ENCODE measurements around the gene PDGFRB. TPM values are rescaled to one million over a fixed set of nuclear protein-coding genes. Genes with fewer than 3 reads are reported as not detected.

The PDGFRB gene
- total RNA-seq, 1 donor, result 531 TPM

- H2AFZ ChIP-seq (ENCODE audit: low read length), result no peak overlapping the region
- no peak for TF ChIP-seq CTCF (IDR thresholded peaks at IDR 0.05; ENCODE audit: extremely low read depth, low read depth, low read length)
- no peak overlapping the region for H3K27ac ChIP-seq (ENCODE audit: low read depth, low read length)
- H3K4me1 ChIP-seq (ENCODE audit: insufficient read depth, low read length), result peaks cover 7% of the 10 kb centered on the region
- H3K4me2 ChIP-seq (ENCODE audit: insufficient read depth, low read length), result no peak overlapping the region
- no peaks in the 10 kb centered on the region for H3K79me2 ChIP-seq (ENCODE audit: insufficient read depth, low read length)
- H3K9me3 ChIP-seq (ENCODE audit: low read depth, low read length), result no peaks in the 10 kb centered on the region
- peaks cover 30% of the 10 kb centered on the region for H3K27me3 ChIP-seq (ENCODE audit: insufficient read depth, low read length)
- H3K4me3 ChIP-seq (ENCODE audit: insufficient read depth, low read length), result no peak overlapping the region
- no peaks in the 10 kb centered on the region for H4K20me1 ChIP-seq (ENCODE audit: insufficient read depth, low read length)
- no peak for DNase-seq (ENCODE audit: insufficient read length, low spot score, missing footprints)
- no peaks in the 10 kb centered on the region for H3K36me3 ChIP-seq (ENCODE audit: insufficient read depth, low read length)
Measured at GRCh38 chr5:150184990-150185912, 29.6 kb upstream of the PDGFRB start.

- H3K4me3 ChIP-seq (ENCODE audit: insufficient read depth, low read length), result no peak overlapping the region
- peaks cover 7% of the 10 kb centered on the region for H3K4me1 ChIP-seq (ENCODE audit: insufficient read depth, low read length)
- H4K20me1 ChIP-seq (ENCODE audit: insufficient read depth, low read length), result no peaks in the 10 kb centered on the region
- TF ChIP-seq CTCF (IDR thresholded peaks at IDR 0.05; ENCODE audit: extremely low read depth, low read depth, low read length), result no peak
- no peaks in the 10 kb centered on the region for H3K36me3 ChIP-seq (ENCODE audit: insufficient read depth, low read length)
- H2AFZ ChIP-seq (ENCODE audit: low read length), result no peak overlapping the region
- DNase-seq (ENCODE audit: insufficient read length, low spot score, missing footprints), result no peak
- H3K27me3 ChIP-seq (ENCODE audit: insufficient read depth, low read length), result peaks cover 17% of the 10 kb centered on the region
- no peak overlapping the region for H3K27ac ChIP-seq (ENCODE audit: low read depth, low read length)
- no peaks in the 10 kb centered on the region for H3K9me3 ChIP-seq (ENCODE audit: low read depth, low read length)
- no peak overlapping the region for H3K4me2 ChIP-seq (ENCODE audit: insufficient read depth, low read length)
- no peaks in the 10 kb centered on the region for H3K79me2 ChIP-seq (ENCODE audit: insufficient read depth, low read length)
Measured at GRCh38 chr5:150184006-150184405, 28.4 kb upstream of the PDGFRB start.

- H3K4me2 ChIP-seq (ENCODE audit: insufficient read depth, low read length), result no peak overlapping the region
- no peak overlapping the region for H3K4me3 ChIP-seq (ENCODE audit: insufficient read depth, low read length)
- no peaks in the 10 kb centered on the region for H4K20me1 ChIP-seq (ENCODE audit: insufficient read depth, low read length)
- H3K9me3 ChIP-seq (ENCODE audit: low read depth, low read length), result no peaks in the 10 kb centered on the region
- no peak overlapping the region for H2AFZ ChIP-seq (ENCODE audit: low read length)
- peaks cover 7% of the 10 kb centered on the region for H3K4me1 ChIP-seq (ENCODE audit: insufficient read depth, low read length)
- no peak for DNase-seq (ENCODE audit: insufficient read length, low spot score, missing footprints)
- H3K27ac ChIP-seq (ENCODE audit: low read depth, low read length), result no peak overlapping the region
- no peak for TF ChIP-seq CTCF (IDR thresholded peaks at IDR 0.05; ENCODE audit: extremely low read depth, low read depth, low read length)
- H3K79me2 ChIP-seq (ENCODE audit: insufficient read depth, low read length), result no peaks in the 10 kb centered on the region
- H3K36me3 ChIP-seq (ENCODE audit: insufficient read depth, low read length), result no peaks in the 10 kb centered on the region
- H3K27me3 ChIP-seq (ENCODE audit: insufficient read depth, low read length), result peaks cover 12% of the 10 kb centered on the region
Measured at GRCh38 chr5:150183436-150183835, 27.8 kb upstream of the PDGFRB start.

GRCh38 chr5:150182774-150183173 is 27.1 kb upstream of the PDGFRB start:
- Histone ChIP-seq H2AFZ (ENCODE audit: low read length) (no peak overlapping the region), H3K27me3 (ENCODE audit: insufficient read depth, low read length) (peaks cover 6% of the 10 kb centered on the region), H3K36me3 (ENCODE audit: insufficient read depth, low read length) (no peaks in the 10 kb centered on the region), H3K27ac (ENCODE audit: low read depth, low read length) (no peak overlapping the region), H3K4me2 (ENCODE audit: insufficient read depth, low read length) (no peak overlapping the region), H3K9me3 (ENCODE audit: low read depth, low read length) (no peaks in the 10 kb centered on the region), H4K20me1 (ENCODE audit: insufficient read depth, low read length) (no peaks in the 10 kb centered on the region), H3K79me2 (ENCODE audit: insufficient read depth, low read length) (no peaks in the 10 kb centered on the region), H3K4me3 (ENCODE audit: insufficient read depth, low read length) (no peak overlapping the region), H3K4me1 (ENCODE audit: insufficient read depth, low read length) (peaks cover 7% of the 10 kb centered on the region)
- no peak for TF ChIP-seq CTCF (IDR thresholded peaks at IDR 0.05; ENCODE audit: extremely low read depth, low read depth, low read length)
- DNase-seq (ENCODE audit: insufficient read length, low spot score, missing footprints), result no peak
